ENCODE results near the gene SLC26A6. TPM values are rescaled to one million over a fixed set of nuclear protein-coding genes. Genes with fewer than 3 reads are reported as not detected.
A peak's percentile ranks its signal among the peaks of the same experiment; 100 is the strongest.

The SLC26A6 gene
- total and polyA plus RNA-seq, 2 of the 13 experiments (the other 11 are each of a cell fraction or from before 2014, with no cell fraction given): 40.7 to 184 TPM

DNA sequence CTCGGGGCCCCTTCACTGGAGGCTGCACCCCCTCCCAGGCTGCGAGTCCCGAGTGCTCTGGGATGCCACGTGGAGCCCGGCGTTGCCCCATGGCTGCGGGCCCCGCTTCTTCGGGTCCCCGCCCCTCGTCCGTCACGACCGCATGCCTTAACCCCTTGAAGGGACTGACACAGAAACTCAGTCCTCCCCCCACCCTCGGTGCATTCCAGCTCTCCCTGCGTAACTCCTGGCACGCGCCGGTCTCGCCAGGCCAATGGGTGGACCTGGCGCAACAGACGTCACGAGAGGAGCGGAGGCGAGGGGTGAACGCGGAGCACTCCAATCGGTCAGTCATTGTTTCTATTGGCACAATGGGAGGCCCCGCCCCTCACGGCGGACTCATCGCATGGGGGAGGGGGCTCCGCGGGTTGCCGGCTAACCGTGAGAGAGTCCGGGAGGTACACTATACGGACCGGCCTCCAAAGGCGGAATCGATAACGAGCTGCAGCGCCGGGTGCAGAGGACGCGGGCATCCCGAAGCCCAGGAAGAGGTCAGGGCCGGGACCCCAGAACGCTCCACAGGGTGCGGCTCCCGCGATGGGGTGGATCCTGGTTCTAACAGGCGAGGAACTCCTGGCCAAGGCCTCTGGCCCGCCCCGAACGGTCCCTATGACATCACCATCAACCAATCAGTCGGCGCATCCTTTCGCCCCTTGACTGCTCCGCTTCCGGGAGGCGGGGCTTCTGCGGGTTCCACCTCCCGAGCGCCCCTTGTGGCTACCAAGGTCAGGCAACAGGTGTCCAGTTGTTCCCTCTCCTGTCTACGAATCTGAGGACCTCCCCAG lies 28.4 kb upstream of the SLC26A6 start (continued):
- TF ChIP-seq, protein P1, sequence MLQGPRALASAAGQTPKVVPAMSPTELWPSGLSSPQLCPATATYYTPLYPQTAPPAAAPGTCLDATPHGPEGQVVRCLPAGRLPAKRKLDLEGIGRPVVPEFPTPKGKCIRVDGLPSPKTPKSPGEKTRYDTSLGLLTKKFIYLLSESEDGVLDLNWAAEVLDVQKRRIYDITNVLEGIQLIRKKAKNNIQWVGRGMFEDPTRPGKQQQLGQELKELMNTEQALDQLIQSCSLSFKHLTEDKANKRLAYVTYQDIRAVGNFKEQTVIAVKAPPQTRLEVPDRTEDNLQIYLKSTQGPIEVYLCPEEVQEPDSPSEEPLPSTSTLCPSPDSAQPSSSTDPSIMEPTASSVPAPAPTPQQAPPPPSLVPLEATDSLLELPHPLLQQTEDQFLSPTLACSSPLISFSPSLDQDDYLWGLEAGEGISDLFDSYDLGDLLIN (CRISPR knock-in tag; IDR thresholded peaks at IDR 0.05; ENCODE audit: borderline replicate concordance): no peak; the same call in 1 of the 2 replicates
- no peak for TF ChIP-seq PLRG1 (conservative IDR thresholded peaks at IDR 0.05)
- TF ChIP-seq POLR2AphosphoS5 (IDR thresholded peaks at IDR 0.05; ENCODE audit: low read depth, low read length): peak; percentile 58
- TF ChIP-seq FOXO1 (CRISPR knock-in tag; IDR thresholded peaks at IDR 0.05): peak; percentile 13; the same call in 1 of the 2 replicates
- no peak for TF ChIP-seq SATB2 (CRISPR knock-in tag; IDR thresholded peaks at IDR 0.05)
- no peak for TF ChIP-seq NFE2L2 (IDR thresholded peaks at IDR 0.05; ENCODE audit: low read length)
- peak; percentile 29; the same call in 1 of the 2 replicates for TF ChIP-seq ZBTB7A (CRISPR knock-in tag; IDR thresholded peaks at IDR 0.05)
- TF ChIP-seq NR2C2 (CRISPR knock-in tag; IDR thresholded peaks at IDR 0.05; ENCODE audit: borderline replicate concordance): peak; percentile 71; the same call in 1 of the 2 replicates
- peak; percentile 68 for TF ChIP-seq ELF3 (CRISPR knock-in tag; IDR thresholded peaks at IDR 0.05)
- TF ChIP-seq, protein P2, sequence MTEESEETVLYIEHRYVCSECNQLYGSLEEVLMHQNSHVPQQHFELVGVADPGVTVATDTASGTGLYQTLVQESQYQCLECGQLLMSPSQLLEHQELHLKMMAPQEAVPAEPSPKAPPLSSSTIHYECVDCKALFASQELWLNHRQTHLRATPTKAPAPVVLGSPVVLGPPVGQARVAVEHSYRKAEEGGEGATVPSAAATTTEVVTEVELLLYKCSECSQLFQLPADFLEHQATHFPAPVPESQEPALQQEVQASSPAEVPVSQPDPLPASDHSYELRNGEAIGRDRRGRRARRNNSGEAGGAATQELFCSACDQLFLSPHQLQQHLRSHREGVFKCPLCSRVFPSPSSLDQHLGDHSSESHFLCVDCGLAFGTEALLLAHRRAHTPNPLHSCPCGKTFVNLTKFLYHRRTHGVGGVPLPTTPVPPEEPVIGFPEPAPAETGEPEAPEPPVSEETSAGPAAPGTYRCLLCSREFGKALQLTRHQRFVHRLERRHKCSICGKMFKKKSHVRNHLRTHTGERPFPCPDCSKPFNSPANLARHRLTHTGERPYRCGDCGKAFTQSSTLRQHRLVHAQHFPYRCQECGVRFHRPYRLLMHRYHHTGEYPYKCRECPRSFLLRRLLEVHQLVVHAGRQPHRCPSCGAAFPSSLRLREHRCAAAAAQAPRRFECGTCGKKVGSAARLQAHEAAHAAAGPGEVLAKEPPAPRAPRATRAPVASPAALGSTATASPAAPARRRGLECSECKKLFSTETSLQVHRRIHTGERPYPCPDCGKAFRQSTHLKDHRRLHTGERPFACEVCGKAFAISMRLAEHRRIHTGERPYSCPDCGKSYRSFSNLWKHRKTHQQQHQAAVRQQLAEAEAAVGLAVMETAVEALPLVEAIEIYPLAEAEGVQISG (CRISPR knock-in tag; IDR thresholded peaks at IDR 0.05): peak; percentile 72
- TF ChIP-seq PHB2 (IDR thresholded peaks at IDR 0.05; ENCODE audit: partially characterized antibody): no peak
- no peak for TF ChIP-seq NFIC (IDR thresholded peaks at IDR 0.05; ENCODE audit: low read length)
- TF ChIP-seq, protein P3, sequence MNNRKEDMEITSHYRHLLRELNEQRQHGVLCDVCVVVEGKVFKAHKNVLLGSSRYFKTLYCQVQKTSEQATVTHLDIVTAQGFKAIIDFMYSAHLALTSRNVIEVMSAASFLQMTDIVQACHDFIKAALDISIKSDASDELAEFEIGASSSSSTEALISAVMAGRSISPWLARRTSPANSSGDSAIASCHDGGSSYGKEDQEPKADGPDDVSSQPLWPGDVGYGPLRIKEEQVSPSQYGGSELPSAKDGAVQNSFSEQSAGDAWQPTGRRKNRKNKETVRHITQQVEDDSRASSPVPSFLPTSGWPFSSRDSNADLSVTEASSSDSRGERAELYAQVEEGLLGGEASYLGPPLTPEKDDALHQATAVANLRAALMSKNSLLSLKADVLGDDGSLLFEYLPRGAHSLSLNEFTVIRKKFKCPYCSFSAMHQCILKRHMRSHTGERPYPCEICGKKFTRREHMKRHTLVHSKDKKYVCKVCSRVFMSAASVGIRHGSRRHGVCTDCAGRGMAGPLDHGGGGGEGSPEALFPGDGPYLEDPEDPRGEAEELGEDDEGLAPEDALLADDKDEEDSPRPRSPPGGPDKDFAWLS (CRISPR knock-in tag; IDR thresholded peaks at IDR 0.05; ENCODE audit: borderline replicate concordance): no peak
- TF ChIP-seq ZNF230 (CRISPR knock-in tag; IDR thresholded peaks at IDR 0.05): peak; percentile 90
- no peak for TF ChIP-seq MAFG (CRISPR knock-in tag; IDR thresholded peaks at IDR 0.05)
- 0 out of 2 replicates have a peak, but pooled peaks have one; percentile 52 for TF ChIP-seq ZNF138 (CRISPR knock-in tag; IDR thresholded peaks at IDR 0.05; ENCODE audit: low read depth)
- peak; percentile 93; the same call in 1 of the 2 replicates for TF ChIP-seq ZNF558 (CRISPR knock-in tag; IDR thresholded peaks at IDR 0.05; ENCODE audit: borderline replicate concordance)
- peak; percentile 68; the same call in 1 of the 2 replicates for TF ChIP-seq PRMT3 (CRISPR knock-in tag; IDR thresholded peaks at IDR 0.05; ENCODE audit: borderline replicate concordance, low read depth)
- TF ChIP-seq, protein P4, sequence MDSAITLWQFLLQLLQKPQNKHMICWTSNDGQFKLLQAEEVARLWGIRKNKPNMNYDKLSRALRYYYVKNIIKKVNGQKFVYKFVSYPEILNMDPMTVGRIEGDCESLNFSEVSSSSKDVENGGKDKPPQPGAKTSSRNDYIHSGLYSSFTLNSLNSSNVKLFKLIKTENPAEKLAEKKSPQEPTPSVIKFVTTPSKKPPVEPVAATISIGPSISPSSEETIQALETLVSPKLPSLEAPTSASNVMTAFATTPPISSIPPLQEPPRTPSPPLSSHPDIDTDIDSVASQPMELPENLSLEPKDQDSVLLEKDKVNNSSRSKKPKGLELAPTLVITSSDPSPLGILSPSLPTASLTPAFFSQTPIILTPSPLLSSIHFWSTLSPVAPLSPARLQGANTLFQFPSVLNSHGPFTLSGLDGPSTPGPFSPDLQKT (CRISPR knock-in tag; IDR thresholded peaks at IDR 0.05; ENCODE audit: borderline replicate concordance): no peak
- TF ChIP-seq ZNF549 (CRISPR knock-in tag; IDR thresholded peaks at IDR 0.05): no peak
- TF ChIP-seq, protein P5, sequence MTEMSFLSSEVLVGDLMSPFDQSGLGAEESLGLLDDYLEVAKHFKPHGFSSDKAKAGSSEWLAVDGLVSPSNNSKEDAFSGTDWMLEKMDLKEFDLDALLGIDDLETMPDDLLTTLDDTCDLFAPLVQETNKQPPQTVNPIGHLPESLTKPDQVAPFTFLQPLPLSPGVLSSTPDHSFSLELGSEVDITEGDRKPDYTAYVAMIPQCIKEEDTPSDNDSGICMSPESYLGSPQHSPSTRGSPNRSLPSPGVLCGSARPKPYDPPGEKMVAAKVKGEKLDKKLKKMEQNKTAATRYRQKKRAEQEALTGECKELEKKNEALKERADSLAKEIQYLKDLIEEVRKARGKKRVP (CRISPR knock-in tag; IDR thresholded peaks at IDR 0.05): peak in 1 of 2 experiments; percentile 64; a peak in 1 of 4 replicates
- peak; percentile 34; the same call in 1 of the 2 replicates for TF ChIP-seq AHR (CRISPR knock-in tag; IDR thresholded peaks at IDR 0.05)

All from HepG2 (cell line).